ENCODE results near the gene GDNF.

GDNF gene

DNA sequence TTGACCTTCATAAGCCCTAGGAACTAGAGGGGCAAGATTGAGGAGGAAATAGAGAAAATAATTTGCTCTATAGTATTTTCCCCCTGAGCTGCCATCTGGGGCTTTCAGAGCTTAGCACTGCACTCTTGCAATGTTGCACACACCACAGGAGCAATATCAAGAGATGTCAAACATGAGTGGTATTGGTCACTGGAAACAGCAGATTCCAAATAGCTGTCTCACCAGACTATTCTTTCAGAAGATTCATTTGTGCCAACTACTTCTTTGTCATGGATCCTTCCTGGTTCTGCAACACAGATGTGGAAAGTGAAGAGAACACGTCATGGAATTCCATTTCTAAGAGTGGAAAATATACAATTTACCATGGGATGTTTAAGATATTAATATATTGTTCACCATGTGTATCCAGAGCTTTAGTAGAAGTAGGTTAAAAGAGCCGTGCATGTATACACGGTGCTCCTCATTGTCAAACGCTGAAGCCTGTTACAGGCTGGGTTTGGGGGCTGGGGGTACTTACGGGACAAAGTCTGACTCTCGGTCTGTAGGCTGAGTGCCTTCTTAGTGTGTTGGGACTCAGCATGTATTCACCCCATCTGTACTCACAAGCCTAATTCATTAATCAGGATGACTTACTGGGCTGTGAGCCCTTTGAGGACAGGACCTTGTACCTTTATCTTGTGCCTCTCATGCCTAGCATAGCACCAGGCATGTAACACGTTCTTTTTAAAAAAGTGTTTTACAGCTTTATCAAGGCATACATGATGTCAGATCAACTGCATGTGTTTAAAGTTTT is 31.4 kb upstream of the GDNF start:
- Histone ChIP-seq H3K36me3 (ENCODE audit: control insufficient read depth in 2 of 2, insufficient read depth in 1 of 2, low read length in 2 of 2) (no peaks in the 10 kb centered on the region), H3K4me1 (ENCODE audit: control insufficient read depth, insufficient read depth, low read length) (no peaks in the 10 kb centered on the region), H3K9me3 (ENCODE audit: control insufficient read depth, insufficient read depth, low read depth, low read length) (no peaks in the 10 kb centered on the region), H3K27ac (ENCODE audit: extremely low read depth, low read depth, low read length) (no peak overlapping the region), H3K4me3 (ENCODE audit: low read depth, low read length) (no peak overlapping the region)
- ChIA-PET POLR2A (no interaction called here), CTCF (no interaction called here)
- TF ChIP-seq ZNF266 (tag by site-specific recombination; IDR thresholded peaks at IDR 0.05; ENCODE audit: low read depth) (no peak), ZFP37 (tag by site-specific recombination; IDR thresholded peaks at IDR 0.05) (no peak), ZNF707 (tag by site-specific recombination; IDR thresholded peaks at IDR 0.05) (no peak), OSR2 (tag by site-specific recombination; IDR thresholded peaks at IDR 0.05) (no peak), ZNF776 (tag by site-specific recombination; IDR thresholded peaks at IDR 0.05; ENCODE audit: borderline replicate concordance) (no peak), ZNF449 (tag by site-specific recombination; IDR thresholded peaks at IDR 0.05) (no peak), ZNF280D (tag by site-specific recombination; IDR thresholded peaks at IDR 0.05) (no peak), ZNF37A (tag by site-specific recombination; IDR thresholded peaks at IDR 0.05) (no peak), ZNF548 (tag by site-specific recombination; IDR thresholded peaks at IDR 0.05) (no peak)
- TF ChIP-seq, protein P1, sequence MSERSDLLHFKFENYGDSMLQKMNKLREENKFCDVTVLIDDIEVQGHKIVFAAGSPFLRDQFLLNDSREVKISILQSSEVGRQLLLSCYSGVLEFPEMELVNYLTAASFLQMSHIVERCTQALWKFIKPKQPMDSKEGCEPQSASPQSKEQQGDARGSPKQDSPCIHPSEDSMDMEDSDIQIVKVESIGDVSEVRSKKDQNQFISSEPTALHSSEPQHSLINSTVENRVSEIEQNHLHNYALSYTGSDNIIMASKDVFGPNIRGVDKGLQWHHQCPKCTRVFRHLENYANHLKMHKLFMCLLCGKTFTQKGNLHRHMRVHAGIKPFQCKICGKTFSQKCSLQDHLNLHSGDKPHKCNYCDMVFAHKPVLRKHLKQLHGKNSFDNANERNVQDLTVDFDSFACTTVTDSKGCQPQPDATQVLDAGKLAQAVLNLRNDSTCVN (tag by site-specific recombination; optimal IDR thresholded peaks at IDR 0.05), result no peak
- TF ChIP-seq, protein P2, sequence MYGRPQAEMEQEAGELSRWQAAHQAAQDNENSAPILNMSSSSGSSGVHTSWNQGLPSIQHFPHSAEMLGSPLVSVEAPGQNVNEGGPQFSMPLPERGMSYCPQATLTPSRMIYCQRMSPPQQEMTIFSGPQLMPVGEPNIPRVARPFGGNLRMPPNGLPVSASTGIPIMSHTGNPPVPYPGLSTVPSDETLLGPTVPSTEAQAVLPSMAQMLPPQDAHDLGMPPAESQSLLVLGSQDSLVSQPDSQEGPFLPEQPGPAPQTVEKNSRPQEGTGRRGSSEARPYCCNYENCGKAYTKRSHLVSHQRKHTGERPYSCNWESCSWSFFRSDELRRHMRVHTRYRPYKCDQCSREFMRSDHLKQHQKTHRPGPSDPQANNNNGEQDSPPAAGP (tag by site-specific recombination; IDR thresholded peaks at IDR 0.05), result no peak

GRCh38 chr5:37869216-37869615 is 29.4 kb upstream of the GDNF start:
- Histone ChIP-seq H3K36me3 (ENCODE audit: control insufficient read depth in 2 of 2, insufficient read depth in 1 of 2, low read length in 2 of 2) (no peaks in the 10 kb centered on the region), H3K4me3 (ENCODE audit: low read depth, low read length) (no peak overlapping the region), H3K9me3 (ENCODE audit: control insufficient read depth, insufficient read depth, low read depth, low read length) (no peaks in the 10 kb centered on the region), H3K27ac (ENCODE audit: extremely low read depth, low read depth, low read length) (no peak overlapping the region), H3K4me1 (ENCODE audit: control insufficient read depth, insufficient read depth, low read length) (no peaks in the 10 kb centered on the region)
- ChIA-PET POLR2A (no interaction called here), CTCF (no interaction called here)
- TF ChIP-seq, protein P2 (tag by site-specific recombination; IDR thresholded peaks at IDR 0.05), result no peak
- TF ChIP-seq ZNF626 (tag by site-specific recombination; IDR thresholded peaks at IDR 0.05), result no peak
- no peak for TF ChIP-seq ZNF121 (tag by site-specific recombination; IDR thresholded peaks at IDR 0.05)
- no peak for TF ChIP-seq PRDM10 (tag by site-specific recombination; IDR thresholded peaks at IDR 0.05)
- TF ChIP-seq ZNF510 (tag by site-specific recombination; IDR thresholded peaks at IDR 0.05; ENCODE audit: insufficient replicate concordance), result no peak
- TF ChIP-seq, protein P3, sequence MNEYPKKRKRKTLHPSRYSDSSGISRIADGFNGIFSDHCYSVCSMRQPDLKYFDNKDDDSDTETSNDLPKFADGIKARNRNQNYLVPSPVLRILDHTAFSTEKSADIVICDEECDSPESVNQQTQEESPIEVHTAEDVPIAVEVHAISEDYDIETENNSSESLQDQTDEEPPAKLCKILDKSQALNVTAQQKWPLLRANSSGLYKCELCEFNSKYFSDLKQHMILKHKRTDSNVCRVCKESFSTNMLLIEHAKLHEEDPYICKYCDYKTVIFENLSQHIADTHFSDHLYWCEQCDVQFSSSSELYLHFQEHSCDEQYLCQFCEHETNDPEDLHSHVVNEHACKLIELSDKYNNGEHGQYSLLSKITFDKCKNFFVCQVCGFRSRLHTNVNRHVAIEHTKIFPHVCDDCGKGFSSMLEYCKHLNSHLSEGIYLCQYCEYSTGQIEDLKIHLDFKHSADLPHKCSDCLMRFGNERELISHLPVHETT (tag by site-specific recombination; IDR thresholded peaks at IDR 0.05), result no peak
- no peak for TF ChIP-seq ZFHX2 (tag by site-specific recombination; conservative IDR thresholded peaks at IDR 0.05)
- TF ChIP-seq MEIS1 (CRISPR knock-in tag; IDR thresholded peaks at IDR 0.05; ENCODE audit: borderline replicate concordance), result no peak

All from HEK293 (cell line).